ENCODE results near the gene SLC6A18.

SLC6A18 gene

GRCh38 chr5:1278216-1278615 is 53.0 kb downstream of the SLC6A18 start:
- H3K36me3 ChIP-seq (ENCODE audit: control insufficient read depth in 2 of 2, insufficient read depth in 1 of 2, low read length in 2 of 2), result peaks cover 0 to 6% of the 10 kb centered on the region in 2 experiments; a peak in 1 of 3 replicates

GRCh38 chr5:1278656-1279442 is 53.7 kb downstream of the SLC6A18 start:
- peaks cover 0 to 6% of the 10 kb centered on the region in 2 experiments; a peak in 1 of 3 replicates for H3K36me3 ChIP-seq (ENCODE audit: control insufficient read depth in 2 of 2, insufficient read depth in 1 of 2, low read length in 2 of 2)
- POLR2A ChIA-PET, result no interaction called here
- no peak overlapping the region for H3K27ac ChIP-seq (ENCODE audit: extremely low read depth, low read depth, low read length)
- H3K4me1 ChIP-seq (ENCODE audit: control insufficient read depth, insufficient read depth, low read length), result no peaks in the 10 kb centered on the region
- no peaks in the 10 kb centered on the region for H3K9me3 ChIP-seq (ENCODE audit: control insufficient read depth, insufficient read depth, low read depth, low read length)
- CTCF ChIA-PET, result no interaction called here
- H3K4me3 ChIP-seq (ENCODE audit: low read depth, low read length), result no peak overlapping the region
- TF ChIP-seq ZNF433 (tag by site-specific recombination; IDR thresholded peaks at IDR 0.05; ENCODE audit: low read depth) (no peak), ZNF146 (tag by site-specific recombination; IDR thresholded peaks at IDR 0.05) (no peak), REPIN1 (tag by site-specific recombination; IDR thresholded peaks at IDR 0.05; ENCODE audit: low read depth) (no peak), BCL6B (tag by site-specific recombination; IDR thresholded peaks at IDR 0.05) (no peak), ZNF354C (tag by site-specific recombination; IDR thresholded peaks at IDR 0.05; ENCODE audit: borderline replicate concordance, low read depth) (no peak), ZNF529 (tag by site-specific recombination; IDR thresholded peaks at IDR 0.05; ENCODE audit: insufficient replicate concordance) (no peak), ZNF571 (tag by site-specific recombination; IDR thresholded peaks at IDR 0.05) (no peak), ZNF221 (tag by site-specific recombination; IDR thresholded peaks at IDR 0.05; ENCODE audit: borderline replicate concordance) (no peak), ZSCAN4 (tag by site-specific recombination; IDR thresholded peaks at IDR 0.05) (no peak), ZNF513 (tag by site-specific recombination; IDR thresholded peaks at IDR 0.05) (no peak), ZNF501 (tag by site-specific recombination; IDR thresholded peaks at IDR 0.05) (no peak), ZEB2 (tag by site-specific recombination; IDR thresholded peaks at IDR 0.05) (no peak), GLI2 (tag by site-specific recombination; IDR thresholded peaks at IDR 0.05; ENCODE audit: borderline replicate concordance, low read depth) (no peak), ZNF639 (tag by site-specific recombination; IDR thresholded peaks at IDR 0.05) (no peak), ZNF302 (tag by site-specific recombination; IDR thresholded peaks at IDR 0.05; ENCODE audit: low read depth) (no peak), CTCF (tag by site-specific recombination; IDR thresholded peaks at IDR 0.05) (no peak), ZNF544 (tag by site-specific recombination; IDR thresholded peaks at IDR 0.05) (no peak)

More at GRCh38 chr5:1278216-1278615, 53.0 kb downstream of the SLC6A18 start:
- Histone ChIP-seq H3K27ac (ENCODE audit: extremely low read depth, low read depth, low read length) (no peak overlapping the region), H3K4me3 (ENCODE audit: low read depth, low read length) (no peak overlapping the region), H3K4me1 (ENCODE audit: control insufficient read depth, insufficient read depth, low read length) (no peaks in the 10 kb centered on the region), H3K9me3 (ENCODE audit: control insufficient read depth, insufficient read depth, low read depth, low read length) (no peaks in the 10 kb centered on the region)
- TF ChIP-seq ZFP69B (tag by site-specific recombination; IDR thresholded peaks at IDR 0.05) (no peak), ZNF311 (tag by site-specific recombination; IDR thresholded peaks at IDR 0.05; ENCODE audit: borderline replicate concordance) (0 out of 2 replicates have a peak, but pooled peaks have one; percentile 46)
- CTCF ChIA-PET, result no interaction called here
- POLR2A ChIA-PET, result no interaction called here
